Spleen (tissue), 7 donors: ENCODE results near the gene SPATS2L.

ENCODE experiments used
- CTCF ChIP-seq, 11 experiments: fragments of 200-600 bp in 7 of 11; fragments of 450-650 bp in 4 of 11; sonication (generic) in 4 of 11; IDR thresholded peaks in 8 of 11; conservative IDR thresholded peaks in 3 of 11; 1 replicate in 7 of 11; 2 replicates in 4 of 11; pipeline versions ENCODE4 v1.4.0 to v1.8.0; 2016 to 2021; ENCODE audit warnings: antibody characterized with exemption in 11 of 11, inconsistent platforms in 4 of 11, mild to moderate bottlenecking in 1 of 11
- POLR2AphosphoS5 ChIP-seq, 3 donors: sonication (generic); formaldehyde crosslinking; IDR thresholded peaks; one replicate each; pipeline ENCODE4 v1.5.1; 2017; ENCODE audit warnings: antibody characterized with exemption in 3 of 3
- donor health status: DM: no; HTN: no; CAD: no; lungs with moderate emphysema.
- donor health status: DM: no; HTN: no; CAD: no.
- donor health status: DM: no; HTN: no; CAD: no.

GRCh38 chr2:200418399-200418798, 111.9 kb downstream of the SPATS2L start:
- TF ChIP-seq CTCF (IDR thresholded peaks at IDR 0.05 in 8 of 11, conservative IDR thresholded peaks at IDR 0.05 in 3 of 11) (no peak), POLR2AphosphoS5 (IDR thresholded peaks at IDR 0.05) (no peak)
